Measurements from ENCODE around the gene FHL3. TPM values are rescaled to one million over a fixed set of nuclear protein-coding genes. Genes with fewer than 3 reads are reported as not detected.

The FHL3 gene
- total RNA-seq, 1 donor: 21.4 TPM

GRCh38 chr1:37989361-37989930, 15.9 kb downstream of the FHL3 start:
- Histone ChIP-seq H3K79me2 (ENCODE audit: insufficient read depth, low read length) (peaks cover 26% of the 10 kb centered on the region), H3K27me3 (ENCODE audit: insufficient read depth, low read length) (no peaks in the 10 kb centered on the region), H3K4me1 (ENCODE audit: insufficient read depth, low read length) (peaks cover 4% of the 10 kb centered on the region), H2AFZ (ENCODE audit: low read length) (peak overlapping the region; percentile 97), H3K36me3 (ENCODE audit: insufficient read depth, low read length) (peaks cover 33% of the 10 kb centered on the region), H3K9me3 (ENCODE audit: low read depth, low read length) (no peaks in the 10 kb centered on the region), H3K27ac (ENCODE audit: low read depth, low read length) (peak overlapping the region; percentile 70), H3K4me2 (ENCODE audit: insufficient read depth, low read length) (peak overlapping the region; percentile 83), H3K4me3 (ENCODE audit: insufficient read depth, low read length) (peak overlapping the region; percentile 95), H4K20me1 (ENCODE audit: insufficient read depth, low read length) (peaks cover 6% of the 10 kb centered on the region)
- no peak for TF ChIP-seq CTCF (IDR thresholded peaks at IDR 0.05; ENCODE audit: extremely low read depth, low read depth, low read length)
- DNase-seq (ENCODE audit: insufficient read length, low spot score, missing footprints): no peak

GRCh38 chr1:37987679-37988078, 17.6 kb downstream of the FHL3 start:
- TF ChIP-seq CTCF (IDR thresholded peaks at IDR 0.05; ENCODE audit: extremely low read depth, low read depth, low read length): no peak
- Histone ChIP-seq H3K4me3 (ENCODE audit: insufficient read depth, low read length) (no peak overlapping the region), H2AFZ (ENCODE audit: low read length) (no peak overlapping the region), H3K9me3 (ENCODE audit: low read depth, low read length) (no peaks in the 10 kb centered on the region), H3K27ac (ENCODE audit: low read depth, low read length) (no peak overlapping the region), H3K27me3 (ENCODE audit: insufficient read depth, low read length) (no peaks in the 10 kb centered on the region), H3K4me2 (ENCODE audit: insufficient read depth, low read length) (no peak overlapping the region), H4K20me1 (ENCODE audit: insufficient read depth, low read length) (peaks cover 6% of the 10 kb centered on the region), H3K79me2 (ENCODE audit: insufficient read depth, low read length) (peaks cover 26% of the 10 kb centered on the region), H3K36me3 (ENCODE audit: insufficient read depth, low read length) (peaks cover 45% of the 10 kb centered on the region), H3K4me1 (ENCODE audit: insufficient read depth, low read length) (peaks cover 4% of the 10 kb centered on the region)
- DNase-seq (ENCODE audit: insufficient read length, low spot score, missing footprints): no peak

GRCh38 chr1:37983546-37983945, 21.8 kb downstream of the FHL3 start:
- H4K20me1 ChIP-seq (ENCODE audit: insufficient read depth, low read length): peaks cover 6% of the 10 kb centered on the region
- H3K36me3 ChIP-seq (ENCODE audit: insufficient read depth, low read length): peaks cover 83% of the 10 kb centered on the region
- no peak overlapping the region for H3K4me3 ChIP-seq (ENCODE audit: insufficient read depth, low read length)
- peaks cover 14% of the 10 kb centered on the region for H3K79me2 ChIP-seq (ENCODE audit: insufficient read depth, low read length)
- H3K9me3 ChIP-seq (ENCODE audit: low read depth, low read length): no peaks in the 10 kb centered on the region
- H2AFZ ChIP-seq (ENCODE audit: low read length): no peak overlapping the region
- no peak overlapping the region for H3K27ac ChIP-seq (ENCODE audit: low read depth, low read length)
- H3K27me3 ChIP-seq (ENCODE audit: insufficient read depth, low read length): no peaks in the 10 kb centered on the region
- peaks cover under 1% of the 10 kb centered on the region for H3K4me1 ChIP-seq (ENCODE audit: insufficient read depth, low read length)
- no peak overlapping the region for H3K4me2 ChIP-seq (ENCODE audit: insufficient read depth, low read length)
- TF ChIP-seq CTCF (IDR thresholded peaks at IDR 0.05; ENCODE audit: extremely low read depth, low read depth, low read length): no peak
- DNase-seq (ENCODE audit: insufficient read length, low spot score, missing footprints): no peak

- Histone ChIP-seq H3K27ac (ENCODE audit: low read depth, low read length) (no peak overlapping the region), H3K4me1 (ENCODE audit: insufficient read depth, low read length) (no peaks in the 10 kb centered on the region), H3K4me2 (ENCODE audit: insufficient read depth, low read length) (no peak overlapping the region), H3K36me3 (ENCODE audit: insufficient read depth, low read length) (peaks cover 71% of the 10 kb centered on the region), H2AFZ (ENCODE audit: low read length) (no peak overlapping the region), H3K4me3 (ENCODE audit: insufficient read depth, low read length) (no peak overlapping the region), H3K27me3 (ENCODE audit: insufficient read depth, low read length) (no peaks in the 10 kb centered on the region), H3K9me3 (ENCODE audit: low read depth, low read length) (no peaks in the 10 kb centered on the region), H3K79me2 (ENCODE audit: insufficient read depth, low read length) (peaks cover 5% of the 10 kb centered on the region), H4K20me1 (ENCODE audit: insufficient read depth, low read length) (no peaks in the 10 kb centered on the region)
- no peak for DNase-seq (ENCODE audit: insufficient read length, low spot score, missing footprints)
- no peak for TF ChIP-seq CTCF (IDR thresholded peaks at IDR 0.05; ENCODE audit: extremely low read depth, low read depth, low read length)
Observed at GRCh38 chr1:37978541-37978940, 26.8 kb downstream of the FHL3 start.
